HepG2 (cell line): Measurements from ENCODE around the gene THRA. TPM values are rescaled to one million over a fixed set of nuclear protein-coding genes. Genes with fewer than 3 reads are reported as not detected.
A peak's percentile ranks its signal among the peaks of the same experiment; 100 is the strongest.

Source experiments
- AGO1 ChIP-seq: fragments of 200-400 bp; formaldehyde crosslinking; IDR thresholded peaks from 2 replicates; pipeline ENCODE4 v1.6.1; 2017; ENCODE audit warnings: mild to moderate bottlenecking, low read depth, low read length, moderate library complexity; ENCODE audit not compliant: poor library complexity, severe bottlenecking
- ATF2 ChIP-seq: sonication (generic); formaldehyde crosslinking; IDR thresholded peaks from 2 replicates; pipeline ENCODE4 v1.4.0; 2020; ENCODE audit warnings: missing genetic modification reagents
- FOXO1 ChIP-seq: sonication (generic); formaldehyde crosslinking; IDR thresholded peaks from 2 replicates; pipeline ENCODE4 v1.4.0; 2020; ENCODE audit warnings: missing genetic modification reagents
- MXD1 ChIP-seq: sonication (generic); formaldehyde crosslinking; IDR thresholded peaks from 2 replicates; pipeline ENCODE4 v1.4.0; 2020; ENCODE audit warnings: mild to moderate bottlenecking, missing genetic modification reagents
- SUZ12 ChIP-seq: fragments of 150-350 bp; IDR thresholded peaks from 2 replicates; pipeline ENCODE4 v1.6.1; 2014; ENCODE audit warnings: low read depth, low read length
- ZBTB4 ChIP-seq: sonication (generic); formaldehyde crosslinking; IDR thresholded peaks from 2 replicates; pipeline ENCODE4 v1.4.0; 2020; ENCODE audit warnings: missing genetic modification reagents, mild to moderate bottlenecking, borderline replicate concordance
- ZBTB8A ChIP-seq: sonication (generic); formaldehyde crosslinking; IDR thresholded peaks from 2 replicates; pipeline ENCODE4 v1.4.0; 2020; ENCODE audit warnings: mild to moderate bottlenecking, low read depth, missing genetic modification reagents, borderline replicate concordance
- ZNF205 ChIP-seq: IDR thresholded peaks from 2 replicates; pipeline ENCODE4 v1.6.1; 2018; ENCODE audit warnings: missing biosample characterization, missing genetic modification reagents
- ZNF281 ChIP-seq: sonication (generic); formaldehyde crosslinking; IDR thresholded peaks from 2 replicates; pipeline ENCODE4 v1.4.0; 2020; ENCODE audit warnings: missing genetic modification reagents, borderline replicate concordance
- ZNF501 ChIP-seq: sonication (generic); formaldehyde crosslinking; IDR thresholded peaks from 2 replicates; pipeline ENCODE4 v1.5.1; 2020; ENCODE audit warnings: mild to moderate bottlenecking, moderate library complexity, missing genetic modification reagents
- polyA plus RNA-seq, 8 experiments: library from polyadenylated mRNA; depleted of rRNA in 3 of 8; stranded (reverse) in 7 of 8; unstranded in 1 of 8; fragments of >200 nt; fragmentation: Illumina TruSeq in 4 of 8; extraction: Trizol in 4 of 8; gene quantifications; 2 replicates each; pipeline versions ENCODE4 v1.2.1 to v1.2.3, GENCODE V29; 2011 to 2016; ENCODE audit warnings: low read depth in 4 of 8, missing spikeins in 1 of 8, mixed read lengths in 1 of 8; ENCODE audit not compliant: insufficient read depth in 1 of 8
- total RNA-seq, 5 experiments: library from RNA; depleted of rRNA; stranded (reverse); fragments of >200 nt; fragmentation: Illumina TruSeq; extraction: Trizol; gene quantifications; 2 replicates each; pipeline ENCODE4 v1.2.3, GENCODE V29; 2016; ENCODE audit warnings: low read depth in 1 of 5
- TF ChIP-seq, protein P1 (sequence below): sonication (generic); formaldehyde crosslinking; IDR thresholded peaks from 2 replicates; pipeline ENCODE4 v1.5.1; 2020; ENCODE audit warnings: missing genetic modification reagents, mild to moderate bottlenecking, borderline replicate concordance
- TF ChIP-seq, protein P2 (sequence below): IDR thresholded peaks from 2 replicates; pipeline ENCODE4 v1.6.1; 2016; ENCODE audit warnings: low read depth, control low read depth

THRA gene
- total and polyA plus RNA-seq, 2 of the 13 experiments (the other 11 are each of a cell fraction or from before 2014, with no cell fraction given) = 8.0 to 9.9 TPM

GRCh38 chr17:40072040-40072734 lies 9.4 kb downstream of the THRA start (continued):
- TF ChIP-seq ZNF281 (CRISPR knock-in tag) (peak; percentile 85), FOXO1 (CRISPR knock-in tag) (peak; percentile 52; the same call in 1 of the 2 replicates), SUZ12 (no peak), ZNF205 (0 out of 2 replicates have a peak, but pooled peaks have one; percentile 52), ZBTB8A (CRISPR knock-in tag) (no peak), ZBTB4 (CRISPR knock-in tag) (no peak), ZNF501 (CRISPR knock-in tag) (0 out of 2 replicates have a peak, but pooled peaks have one; percentile 19), AGO1 (peak; percentile 77), MXD1 (0 out of 2 replicates have a peak, but pooled peaks have one; percentile 17), ATF2 (CRISPR knock-in tag) (0 out of 2 replicates have a peak, but pooled peaks have one; percentile 16)
- TF ChIP-seq, protein P1, sequence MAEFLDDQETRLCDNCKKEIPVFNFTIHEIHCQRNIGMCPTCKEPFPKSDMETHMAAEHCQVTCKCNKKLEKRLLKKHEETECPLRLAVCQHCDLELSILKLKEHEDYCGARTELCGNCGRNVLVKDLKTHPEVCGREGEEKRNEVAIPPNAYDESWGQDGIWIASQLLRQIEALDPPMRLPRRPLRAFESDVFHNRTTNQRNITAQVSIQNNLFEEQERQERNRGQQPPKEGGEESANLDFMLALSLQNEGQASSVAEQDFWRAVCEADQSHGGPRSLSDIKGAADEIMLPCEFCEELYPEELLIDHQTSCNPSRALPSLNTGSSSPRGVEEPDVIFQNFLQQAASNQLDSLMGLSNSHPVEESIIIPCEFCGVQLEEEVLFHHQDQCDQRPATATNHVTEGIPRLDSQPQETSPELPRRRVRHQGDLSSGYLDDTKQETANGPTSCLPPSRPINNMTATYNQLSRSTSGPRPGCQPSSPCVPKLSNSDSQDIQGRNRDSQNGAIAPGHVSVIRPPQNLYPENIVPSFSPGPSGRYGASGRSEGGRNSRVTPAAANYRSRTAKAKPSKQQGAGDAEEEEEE (CRISPR knock-in tag) = no peak
- TF ChIP-seq, protein P2, sequence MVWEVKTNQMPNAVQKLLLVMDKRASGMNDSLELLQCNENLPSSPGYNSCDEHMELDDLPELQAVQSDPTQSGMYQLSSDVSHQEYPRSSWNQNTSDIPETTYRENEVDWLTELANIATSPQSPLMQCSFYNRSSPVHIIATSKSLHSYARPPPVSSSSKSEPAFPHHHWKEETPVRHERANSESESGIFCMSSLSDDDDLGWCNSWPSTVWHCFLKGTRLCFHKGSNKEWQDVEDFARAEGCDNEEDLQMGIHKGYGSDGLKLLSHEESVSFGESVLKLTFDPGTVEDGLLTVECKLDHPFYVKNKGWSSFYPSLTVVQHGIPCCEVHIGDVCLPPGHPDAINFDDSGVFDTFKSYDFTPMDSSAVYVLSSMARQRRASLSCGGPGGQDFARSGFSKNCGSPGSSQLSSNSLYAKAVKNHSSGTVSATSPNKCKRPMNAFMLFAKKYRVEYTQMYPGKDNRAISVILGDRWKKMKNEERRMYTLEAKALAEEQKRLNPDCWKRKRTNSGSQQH = no peak
